Endodermal cell (in vitro differentiated cells): ENCODE data around the gene USP12. TPM values are rescaled to one million over a fixed set of nuclear protein-coding genes. Genes with fewer than 3 reads are reported as not detected.
A peak's percentile ranks its signal among the peaks of the same experiment; 100 is the strongest.

Experiments used
- DNase-seq: peaks from one replicate; pipeline ENCODE4 v3.0.0-alpha.2; 2017
- H3K27ac ChIP-seq: 2 replicates; pipeline ENCODE4 v1.5.1; 2013; ENCODE audit warnings: mild to moderate bottlenecking, low read depth, low read length, moderate library complexity
- H3K27me3 ChIP-seq: 2 replicates; pipeline ENCODE4 v1.6.1; 2013; ENCODE audit warnings: mild to moderate bottlenecking, low read length, moderate library complexity; ENCODE audit not compliant: insufficient read depth, control insufficient read depth, poor library complexity, severe bottlenecking
- H3K36me3 ChIP-seq: 2 replicates; pipeline ENCODE4 v1.7.0; 2013; ENCODE audit warnings: mild to moderate bottlenecking, low read length, moderate library complexity; ENCODE audit not compliant: control insufficient read depth, insufficient read depth
- H3K4me1 ChIP-seq: one replicate; pipeline ENCODE4 v1.7.0; 2013; ENCODE audit warnings: low read length; ENCODE audit not compliant: control insufficient read depth, insufficient read depth
- H3K4me3 ChIP-seq: 2 replicates; pipeline ENCODE4 v1.5.1; 2013; ENCODE audit warnings: mild to moderate bottlenecking, low read length, moderate library complexity
- H3K9ac ChIP-seq: 2 replicates; pipeline ENCODE4 v1.6.1; 2013; ENCODE audit warnings: mild to moderate bottlenecking, low read length, moderate library complexity; ENCODE audit not compliant: poor library complexity, severe bottlenecking; ENCODE audit errors: extremely low read depth
- H3K9me3 ChIP-seq: 2 replicates; pipeline ENCODE4 v1.6.1; 2013; ENCODE audit warnings: mild to moderate bottlenecking, low read length, moderate library complexity; ENCODE audit not compliant: control insufficient read depth
- H3K27ac Mint-ChIP-seq: 2 replicates; pipeline ENCODE4 v1.8.0; 2020; ENCODE audit warnings: mixed read lengths
- H3K27me3 Mint-ChIP-seq: 2 replicates; pipeline ENCODE4 v1.8.0; 2021; ENCODE audit warnings: mild to moderate bottlenecking, mixed read lengths; ENCODE audit not compliant: insufficient read depth
- H3K36me3 Mint-ChIP-seq: 2 replicates; pipeline ENCODE4 v1.8.0; 2020; ENCODE audit warnings: low read depth, mixed read lengths
- H3K4me1 Mint-ChIP-seq: 2 replicates; pipeline ENCODE4 v1.8.0; 2020; ENCODE audit warnings: mixed read lengths
- H3K4me3 Mint-ChIP-seq: 2 replicates; pipeline ENCODE4 v1.8.0; 2020; ENCODE audit warnings: mild to moderate bottlenecking, moderate library complexity, mixed read lengths
- H3K9me3 Mint-ChIP-seq: 2 replicates; pipeline ENCODE4 v1.8.0; 2020; ENCODE audit warnings: mild to moderate bottlenecking, mixed read lengths
- WGBS, 2 experiments: methylation state at CpG; one replicate each; pipeline versions ENCODE4 v1.1.5 to v1.1.7; 2013; ENCODE audit warnings: missing lambda C conversion rate in 2 of 2, mixed read lengths in 1 of 2; ENCODE audit not compliant: insufficient coverage in 1 of 2, insufficient read length in 1 of 2; 5-methylcytosine and 5-hydroxymethylcytosine counted together
- total RNA-seq, 2 donors: library from RNA; stranded (reverse); fragmentation: NEBNext Ultra II Directional in 1 of 2; extraction: Animal tissue kit (Norgen Biotek cat#: 25700) in 1 of 2; gene quantifications; 2 replicates in 1 of 2; 3 replicates in 1 of 2; pipeline ENCODE4 v1.2.1, GENCODE V29; 2021
- TF ChIP-seq, protein P1 (sequence below): fragments of 200-600 bp; sonication (generic); conservative IDR thresholded peaks from 2 replicates; pipeline ENCODE4 v1.5.0; 2021; ENCODE audit warnings: antibody characterized with exemption, mild to moderate bottlenecking

USP12 gene
- total RNA-seq, 2 donors from 2014 or later, result 18.9 to 23.2 TPM

DNA sequence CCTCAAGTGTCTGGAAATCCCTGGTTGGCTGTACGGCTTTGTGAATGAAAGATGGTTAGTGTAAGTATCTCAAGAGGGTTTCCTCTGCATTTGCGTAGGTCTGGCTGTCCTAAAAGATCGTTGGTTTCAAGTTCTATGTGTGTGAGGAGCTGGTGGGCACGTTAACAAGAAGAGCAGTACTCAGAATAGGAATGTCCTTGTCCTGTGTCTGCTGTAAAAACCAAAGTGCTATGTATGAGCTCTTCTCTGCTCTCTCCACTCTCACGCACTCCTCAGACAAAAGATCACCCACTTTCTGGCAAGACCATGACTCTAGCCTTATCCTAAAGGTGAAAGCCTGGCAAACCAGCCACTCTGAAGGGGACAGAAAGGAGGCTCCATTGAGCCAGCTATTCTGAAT, 39.1 kb downstream of the USP12 start:
- Histone ChIP-seq H3K9ac (no peak overlapping the region), H3K27ac (no peak overlapping the region), H3K4me3 (no peak overlapping the region), H3K36me3 (peaks cover 5% of the 10 kb centered on the region), H3K27me3 (no peaks in the 10 kb centered on the region), H3K4me1 (peaks cover 1% of the 10 kb centered on the region), H3K9me3 (peaks cover 12% of the 10 kb centered on the region)
- H3K9me3 Mint-ChIP-seq, result peaks cover 15% of the 10 kb centered on the region
- no peak overlapping the region for H3K4me3 Mint-ChIP-seq
- no peak for DNase-seq
- WGBS, 2 experiments, result 92 to 93% methylated on average over 4 to 5 of the region's 5 CpGs
- peaks cover 13% of the 10 kb centered on the region for H3K36me3 Mint-ChIP-seq
- H3K27ac Mint-ChIP-seq, result peak overlapping the region; percentile 10
- peaks cover 6% of the 10 kb centered on the region for H3K4me1 Mint-ChIP-seq
- TF ChIP-seq, protein P1, sequence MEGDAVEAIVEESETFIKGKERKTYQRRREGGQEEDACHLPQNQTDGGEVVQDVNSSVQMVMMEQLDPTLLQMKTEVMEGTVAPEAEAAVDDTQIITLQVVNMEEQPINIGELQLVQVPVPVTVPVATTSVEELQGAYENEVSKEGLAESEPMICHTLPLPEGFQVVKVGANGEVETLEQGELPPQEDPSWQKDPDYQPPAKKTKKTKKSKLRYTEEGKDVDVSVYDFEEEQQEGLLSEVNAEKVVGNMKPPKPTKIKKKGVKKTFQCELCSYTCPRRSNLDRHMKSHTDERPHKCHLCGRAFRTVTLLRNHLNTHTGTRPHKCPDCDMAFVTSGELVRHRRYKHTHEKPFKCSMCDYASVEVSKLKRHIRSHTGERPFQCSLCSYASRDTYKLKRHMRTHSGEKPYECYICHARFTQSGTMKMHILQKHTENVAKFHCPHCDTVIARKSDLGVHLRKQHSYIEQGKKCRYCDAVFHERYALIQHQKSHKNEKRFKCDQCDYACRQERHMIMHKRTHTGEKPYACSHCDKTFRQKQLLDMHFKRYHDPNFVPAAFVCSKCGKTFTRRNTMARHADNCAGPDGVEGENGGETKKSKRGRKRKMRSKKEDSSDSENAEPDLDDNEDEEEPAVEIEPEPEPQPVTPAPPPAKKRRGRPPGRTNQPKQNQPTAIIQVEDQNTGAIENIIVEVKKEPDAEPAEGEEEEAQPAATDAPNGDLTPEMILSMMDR, result no peak
- no peaks in the 10 kb centered on the region for H3K27me3 Mint-ChIP-seq

DNA sequence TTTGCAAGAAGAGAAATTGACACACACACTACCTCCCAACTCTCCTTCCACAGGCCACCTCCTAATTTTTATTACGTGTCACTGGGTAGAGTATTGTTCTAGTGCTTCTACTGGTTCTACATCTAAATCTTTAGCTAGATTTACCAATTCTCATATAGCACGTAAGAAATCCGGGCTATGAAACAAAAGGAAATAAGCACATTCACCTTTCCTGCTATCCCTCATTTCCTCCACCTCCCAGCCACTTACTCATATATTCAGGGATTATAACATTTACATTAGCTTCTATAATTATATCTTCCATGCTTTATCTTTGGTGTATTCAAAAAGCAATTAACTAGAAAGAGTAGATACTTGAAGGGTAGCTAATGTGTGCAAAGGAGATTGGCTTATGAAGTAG, 39.7 kb downstream of the USP12 start:
- no peak for DNase-seq
- TF ChIP-seq, protein P1, result no peak
- Mint-ChIP-seq H3K27ac (no peak overlapping the region), H3K4me3 (no peak overlapping the region), H3K36me3 (peaks cover 15% of the 10 kb centered on the region), H3K4me1 (peaks cover 6% of the 10 kb centered on the region), H3K9me3 (peaks cover 21% of the 10 kb centered on the region), H3K27me3 (no peaks in the 10 kb centered on the region)
- Histone ChIP-seq H3K36me3 (peaks cover 5% of the 10 kb centered on the region), H3K27ac (no peak overlapping the region), H3K4me3 (no peak overlapping the region), H3K4me1 (no peaks in the 10 kb centered on the region), H3K9ac (no peak overlapping the region), H3K9me3 (peaks cover 12% of the 10 kb centered on the region), H3K27me3 (no peaks in the 10 kb centered on the region)
- 99 to 100% methylated on average over 2 to 3 of the region's 3 CpGs for WGBS, 2 experiments

DNA sequence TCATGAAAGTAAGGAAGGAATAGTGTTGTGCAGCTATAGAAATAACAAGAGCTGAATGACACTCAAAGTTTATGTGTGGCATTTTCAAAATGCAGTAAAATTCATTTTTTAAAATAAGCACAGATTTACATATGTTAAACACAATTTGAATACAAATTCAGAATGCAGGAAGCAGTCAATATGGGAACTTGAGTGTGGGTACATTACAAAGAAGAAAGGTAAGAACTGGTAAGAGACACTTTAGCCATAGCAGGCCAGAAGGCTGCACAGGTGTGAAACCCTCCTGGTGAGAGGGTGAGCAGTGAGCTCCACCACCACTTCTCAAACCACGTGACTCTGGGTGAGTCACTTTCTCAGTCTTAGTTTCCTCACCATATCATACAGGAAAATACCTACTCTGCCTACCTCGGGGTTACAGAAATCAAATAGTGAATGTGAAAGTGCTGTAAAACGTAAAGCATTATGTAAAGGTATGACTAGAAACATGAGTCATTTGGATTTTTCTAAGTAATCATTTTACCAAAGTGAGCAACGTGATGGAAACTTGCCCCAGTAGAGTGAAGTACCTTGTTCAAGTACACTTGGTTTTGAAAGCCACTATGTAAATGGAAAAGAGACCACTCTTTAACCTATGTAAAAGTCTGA, 40.5 kb downstream of the USP12 start:
- Histone ChIP-seq H3K4me1 (no peaks in the 10 kb centered on the region), H3K36me3 (peaks cover 5% of the 10 kb centered on the region), H3K9me3 (peaks cover 13% of the 10 kb centered on the region), H3K27ac (no peak overlapping the region), H3K9ac (no peak overlapping the region), H3K4me3 (no peak overlapping the region), H3K27me3 (no peaks in the 10 kb centered on the region)
- Mint-ChIP-seq H3K4me3 (no peak overlapping the region), H3K27me3 (no peaks in the 10 kb centered on the region), H3K4me1 (peaks cover 6% of the 10 kb centered on the region), H3K36me3 (peaks cover 19% of the 10 kb centered on the region), H3K9me3 (peaks cover 27% of the 10 kb centered on the region), H3K27ac (no peak overlapping the region)
- no peak for DNase-seq
- 84 to 92% methylated on average over 1 to 4 of the region's 4 CpGs for WGBS, 2 experiments
- TF ChIP-seq, protein P1, result no peak
